Mucosa of stomach (tissue), 1 donor: ENCODE data around the gene RAD51D.
"Not testable (repeated sequence)": the region's sequence is repeated elsewhere in the genome, so short reads cannot be mapped to it uniquely, and the experiment has no call there.

Experiments used
- H3K27me3 ChIP-seq: one replicate; pipeline ENCODE4 v1.7.0; 2013; ENCODE audit warnings: mild to moderate bottlenecking, low read length; ENCODE audit not compliant: control insufficient read depth, insufficient read depth
- H3K36me3 ChIP-seq: one replicate; pipeline ENCODE4 v1.7.0; 2013; ENCODE audit warnings: low read length; ENCODE audit not compliant: control insufficient read depth, insufficient read depth
- H3K4me1 ChIP-seq: one replicate; pipeline ENCODE4 v1.7.0; 2013; ENCODE audit warnings: mild to moderate bottlenecking, low read length; ENCODE audit not compliant: control insufficient read depth, insufficient read depth
- H3K4me3 ChIP-seq: one replicate; pipeline ENCODE4 v1.7.0; 2013; ENCODE audit warnings: low read length
- H3K9ac ChIP-seq: one replicate; pipeline ENCODE4 v1.7.0; 2013; ENCODE audit warnings: mild to moderate bottlenecking, low read length, moderate library complexity
- H3K9me3 ChIP-seq: one replicate; pipeline ENCODE4 v1.7.0; 2013; ENCODE audit warnings: mild to moderate bottlenecking, low read length, moderate library complexity; ENCODE audit not compliant: control insufficient read depth
- donor health status: Pancreatic carcinoma.

RAD51D gene

GRCh38 chr17:35104844-35105450 lies 14.7 kb downstream of the RAD51D start:
- H3K27me3 ChIP-seq = no peaks in the 10 kb centered on the region

DNA sequence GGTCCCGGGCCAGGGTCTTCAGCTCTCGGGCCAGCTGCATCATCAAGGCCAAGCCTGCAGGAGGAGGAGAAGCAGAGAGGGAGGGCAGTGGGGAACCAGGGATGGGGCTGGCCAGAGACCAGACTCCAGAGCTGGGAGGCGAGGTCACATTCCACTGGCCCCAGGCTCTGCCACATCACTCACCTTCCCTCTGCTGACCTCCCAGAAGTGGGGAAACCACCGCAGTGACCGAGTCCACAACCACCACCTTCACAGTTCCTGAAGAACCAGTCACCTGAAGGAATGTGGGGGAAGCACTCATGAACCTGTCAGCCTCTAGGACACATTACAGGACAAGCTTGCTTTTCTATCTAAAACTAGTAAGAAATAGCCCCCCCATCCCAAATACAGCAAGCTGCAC lies 16.4 kb downstream of the RAD51D start:
- Histone ChIP-seq H3K27me3 (no peaks in the 10 kb centered on the region), H3K9ac (no peak overlapping the region), H3K4me1 (no peaks in the 10 kb centered on the region), H3K36me3 (no peaks in the 10 kb centered on the region), H3K4me3 (no peak overlapping the region), H3K9me3 (no peaks in the 10 kb centered on the region)

More at GRCh38 chr17:35104844-35105450, 14.7 kb downstream of the RAD51D start:
- no peaks in the 10 kb centered on the region for H3K36me3 ChIP-seq
- H3K9ac ChIP-seq = no peak overlapping the region
- no peaks in the 10 kb centered on the region for H3K4me1 ChIP-seq
- H3K9me3 ChIP-seq = no peaks in the 10 kb centered on the region
- H3K4me3 ChIP-seq = no peak overlapping the region

DNA sequence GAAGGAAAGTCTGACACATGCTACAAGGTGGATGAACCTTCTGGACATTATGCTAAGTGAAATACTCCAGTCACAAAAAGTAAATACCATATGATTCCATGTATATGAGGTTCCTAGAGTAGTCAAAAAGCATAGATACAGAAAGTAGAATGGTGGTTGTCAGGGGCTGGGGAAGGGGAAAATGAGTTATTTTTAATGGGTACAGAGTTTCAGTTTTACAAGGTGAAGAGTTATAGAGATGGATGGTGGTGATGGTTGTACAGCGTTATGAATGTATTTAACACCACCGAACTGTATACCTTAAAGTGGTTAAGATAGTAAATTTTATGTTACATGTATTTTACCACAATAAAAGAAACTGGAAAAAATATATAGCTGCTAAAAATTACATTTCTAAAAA lies 17.9 kb downstream of the RAD51D start:
- Histone ChIP-seq H3K9ac (no peak overlapping the region), H3K9me3 (no peaks in the 10 kb centered on the region), H3K4me3 (no peak overlapping the region), H3K4me1 (no peaks in the 10 kb centered on the region), H3K36me3 (no peaks in the 10 kb centered on the region), H3K27me3 (no peaks in the 10 kb centered on the region)

DNA sequence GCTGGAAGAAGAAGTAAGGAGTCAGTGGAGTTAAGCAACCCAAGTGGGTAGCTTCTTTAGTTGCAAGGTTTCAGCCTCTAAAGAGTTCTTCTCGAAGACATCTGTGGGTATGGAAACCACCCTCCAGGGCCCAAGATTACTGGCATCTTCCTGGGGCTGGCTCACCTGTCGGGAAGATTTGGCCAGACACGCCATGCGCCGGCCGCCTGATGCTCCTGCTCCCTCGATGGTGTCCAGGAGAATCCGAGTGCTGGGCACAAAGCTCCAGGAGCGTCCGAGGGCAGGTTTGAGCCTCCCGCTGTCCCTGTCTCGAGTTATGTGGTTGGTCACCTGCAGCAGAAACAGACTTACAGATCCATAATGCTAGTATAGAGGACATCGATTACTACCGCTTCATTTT lies 18.6 kb downstream of the RAD51D start:
- no peaks in the 10 kb centered on the region for H3K36me3 ChIP-seq

DNA sequence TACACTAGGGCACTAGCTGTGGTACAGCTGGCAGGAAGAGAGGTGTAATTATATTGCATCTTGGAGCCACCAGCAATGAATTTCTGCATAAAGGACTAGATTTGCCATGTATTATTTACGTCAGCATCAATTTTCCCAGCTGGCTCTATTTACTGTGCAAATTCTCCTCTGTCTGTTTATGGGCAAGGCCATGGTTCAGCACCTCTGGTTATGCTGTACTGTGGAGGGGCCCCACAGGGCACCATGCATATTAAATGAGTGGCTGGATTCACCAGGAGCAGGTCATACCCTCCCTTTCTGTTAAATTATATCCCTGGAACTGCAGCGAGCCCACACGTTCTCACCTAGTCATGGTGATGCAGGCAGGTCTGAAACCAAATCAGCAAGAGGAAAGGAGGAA lies 19.8 kb downstream of the RAD51D start:
- Histone ChIP-seq H3K4me3 (no peak overlapping the region), H3K9ac (no peak overlapping the region), H3K36me3 (no peaks in the 10 kb centered on the region), H3K27me3 (no peaks in the 10 kb centered on the region), H3K9me3 (no peaks in the 10 kb centered on the region), H3K4me1 (no peaks in the 10 kb centered on the region)

More for the DNA sequence above, 18.6 kb downstream of the RAD51D start:
- Histone ChIP-seq H3K4me1 (no peaks in the 10 kb centered on the region), H3K27me3 (no peaks in the 10 kb centered on the region), H3K9me3 (no peaks in the 10 kb centered on the region), H3K9ac (no peak overlapping the region), H3K4me3 (no peak overlapping the region)

DNA sequence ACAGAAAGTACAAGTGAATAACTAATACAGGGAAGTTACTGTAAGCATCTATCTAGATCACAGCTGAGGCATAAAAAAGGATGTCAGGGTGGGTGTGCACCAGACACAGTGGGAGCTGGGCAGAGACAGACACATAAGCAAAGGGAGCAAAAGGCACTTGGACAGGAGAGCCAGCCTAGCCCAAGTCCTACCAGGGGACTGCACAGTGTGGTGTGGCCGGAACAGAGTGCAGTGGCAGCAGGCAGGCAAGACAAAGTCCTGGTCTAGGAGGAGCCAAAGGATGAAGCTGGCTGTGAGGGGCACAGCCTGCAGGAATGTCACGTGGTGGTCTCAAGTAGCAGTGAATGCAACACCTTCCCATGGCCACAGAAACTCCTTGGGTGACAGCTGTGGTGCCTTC lies 21.9 kb downstream of the RAD51D start:
- no peaks in the 10 kb centered on the region for H3K9me3 ChIP-seq
- H3K27me3 ChIP-seq = no peaks in the 10 kb centered on the region
- H3K4me1 ChIP-seq = no peaks in the 10 kb centered on the region
- no peak overlapping the region for H3K4me3 ChIP-seq
- no peaks in the 10 kb centered on the region for H3K36me3 ChIP-seq
- H3K9ac ChIP-seq = no peak overlapping the region

GRCh38 chr17:35095741-35096140 lies 23.9 kb downstream of the RAD51D start:
- Histone ChIP-seq H3K9ac (no peak overlapping the region), H3K36me3 (no peaks in the 10 kb centered on the region), H3K27me3 (no peaks in the 10 kb centered on the region), H3K4me1 (no peaks in the 10 kb centered on the region), H3K9me3 (no peaks in the 10 kb centered on the region), H3K4me3 (no peak overlapping the region)

- Histone ChIP-seq H3K9ac (no peak overlapping the region), H3K4me3 (no peak overlapping the region), H3K9me3 (no peaks in the 10 kb centered on the region), H3K27me3 (no peaks in the 10 kb centered on the region), H3K36me3 (no peaks in the 10 kb centered on the region), H3K4me1 (no peaks in the 10 kb centered on the region)
Observed at GRCh38 chr17:35094902-35095301, 24.8 kb downstream of the RAD51D start.

DNA sequence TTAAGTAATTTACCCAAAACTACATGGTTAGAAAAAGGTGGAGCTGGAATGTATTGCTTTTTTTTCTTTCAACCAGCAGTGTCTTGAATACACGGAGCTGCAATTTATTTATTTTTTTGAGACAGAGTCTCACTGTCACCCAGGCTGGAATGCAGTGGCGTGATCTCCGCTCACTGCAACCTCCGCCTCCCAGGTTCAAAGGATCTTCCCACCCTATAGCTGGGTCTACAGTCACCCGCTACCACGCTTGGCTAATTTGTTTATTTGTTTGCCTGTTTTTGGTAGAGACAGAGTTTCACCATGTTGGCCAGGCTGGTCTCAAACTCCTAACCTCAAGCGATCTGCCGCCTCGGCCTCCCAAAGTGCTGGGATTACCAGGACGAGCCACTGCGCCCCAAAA lies 29.0 kb downstream of the RAD51D start:
- not testable (repeated sequence) for H3K9me3 ChIP-seq, H3K27me3 ChIP-seq, H3K36me3 ChIP-seq, H3K4me3 ChIP-seq, H3K9ac ChIP-seq
- H3K4me1 ChIP-seq = peaks cover 22% of the 10 kb centered on the region

DNA sequence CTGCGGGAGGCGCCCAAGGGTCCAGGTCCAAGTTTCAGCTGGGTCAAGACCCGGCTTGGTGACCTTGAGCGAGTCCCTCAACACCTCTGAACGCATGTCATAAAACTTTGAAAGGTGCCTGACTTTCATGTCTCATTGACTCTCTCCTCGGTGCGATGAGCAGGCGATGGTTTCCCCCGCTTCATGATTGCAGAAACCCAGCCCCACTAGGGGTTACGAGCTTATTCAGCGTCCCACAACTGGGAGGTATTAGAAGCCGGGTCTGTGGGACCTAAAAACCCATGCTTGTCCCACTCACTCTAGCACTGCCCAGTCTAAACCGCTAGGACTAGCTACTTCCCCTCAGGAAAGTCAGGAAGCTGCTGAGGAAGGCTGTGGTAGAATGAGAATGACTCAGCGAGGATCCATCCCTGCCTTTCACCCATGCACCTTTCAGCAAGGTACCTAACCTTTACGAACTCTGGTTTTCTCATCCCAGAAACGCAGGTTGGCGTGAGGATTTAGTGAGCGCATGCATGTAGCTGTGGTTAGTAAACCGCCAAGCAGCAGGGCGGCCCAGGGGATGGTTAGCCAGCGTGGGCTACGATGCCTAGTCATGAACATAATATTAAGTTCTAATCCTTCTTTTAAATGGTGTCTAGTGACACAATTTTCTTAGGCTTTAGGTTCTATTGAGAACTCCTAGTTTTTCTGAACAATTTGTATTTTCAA lies 29.9 kb downstream of the RAD51D start:
- H3K4me3 ChIP-seq = no peak overlapping the region

GRCh38 chr17:35088881-35089585 lies 30.6 kb downstream of the RAD51D start:
- Histone ChIP-seq H3K9me3 (no peaks in the 10 kb centered on the region), H3K4me3 (peak overlapping the region; percentile 97), H3K27me3 (no peaks in the 10 kb centered on the region), H3K4me1 (peaks cover 27% of the 10 kb centered on the region), H3K36me3 (no peaks in the 10 kb centered on the region), H3K9ac (peak overlapping the region; percentile 90)

More for the DNA sequence above, 29.9 kb downstream of the RAD51D start:
- Histone ChIP-seq H3K4me1 (peaks cover 27% of the 10 kb centered on the region), H3K9me3 (no peaks in the 10 kb centered on the region), H3K9ac (peak overlapping the region; percentile 68), H3K27me3 (no peaks in the 10 kb centered on the region), H3K36me3 (no peaks in the 10 kb centered on the region)

GRCh38 chr17:35088356-35088880 lies 31.2 kb downstream of the RAD51D start:
- H3K9me3 ChIP-seq = no peaks in the 10 kb centered on the region
- H3K9ac ChIP-seq = peak overlapping the region; percentile 90
- H3K27me3 ChIP-seq = no peaks in the 10 kb centered on the region
- H3K36me3 ChIP-seq = no peaks in the 10 kb centered on the region
- peaks cover 27% of the 10 kb centered on the region for H3K4me1 ChIP-seq
- peak overlapping the region; percentile 97 for H3K4me3 ChIP-seq
